ENCODE results near the gene ORAI2. TPM values are rescaled to one million over a fixed set of nuclear protein-coding genes. Genes with fewer than 3 reads are reported as not detected.

The ORAI2 gene
- total RNA-seq, 1 donor from 2014 or later, result 47.8 TPM

DNA sequence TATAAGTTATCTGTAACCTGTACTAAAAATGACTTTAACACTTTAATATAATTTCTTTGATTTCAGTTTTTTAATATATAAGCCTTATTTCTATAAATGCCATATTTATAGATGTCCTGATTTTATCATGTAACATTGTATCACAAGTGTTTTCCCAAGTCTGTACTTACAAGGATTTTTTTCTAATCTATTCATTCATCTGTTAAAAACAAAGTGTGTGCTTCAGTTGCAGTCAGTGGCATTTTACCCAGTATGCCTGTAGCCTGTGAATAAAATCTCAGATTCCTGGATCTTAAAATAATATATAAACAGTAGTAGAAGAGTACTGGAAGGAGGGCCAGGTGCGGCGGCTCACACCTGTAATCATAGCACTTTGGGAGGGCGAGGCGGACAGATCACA lies 19.8 kb upstream of the ORAI2 start:
- Mint-ChIP-seq H3K36me3 (ENCODE audit: unreplicated experiment) (peaks cover 50% of the 10 kb centered on the region), H3K27me3 (ENCODE audit: unreplicated experiment) (no peaks in the 10 kb centered on the region)

GRCh38 chr7:102415685-102416225 lies 17.6 kb upstream of the ORAI2 start:
- H3K27ac Mint-ChIP-seq (ENCODE audit: unreplicated experiment), result no peak overlapping the region
- H3K4me1 Mint-ChIP-seq (ENCODE audit: unreplicated experiment), result no peaks in the 10 kb centered on the region
- no peak overlapping the region for H3K4me3 Mint-ChIP-seq (ENCODE audit: unreplicated experiment)

More for the DNA sequence above, 19.8 kb upstream of the ORAI2 start:
- no peak overlapping the region for H3K4me3 Mint-ChIP-seq (ENCODE audit: unreplicated experiment)
- H3K27ac Mint-ChIP-seq (ENCODE audit: unreplicated experiment), result no peak overlapping the region
- no peaks in the 10 kb centered on the region for H3K4me1 Mint-ChIP-seq (ENCODE audit: unreplicated experiment)
- no peak for DNase-seq (ENCODE audit: extremely low spot score, unreplicated experiment)
- TF ChIP-seq, protein P1, sequence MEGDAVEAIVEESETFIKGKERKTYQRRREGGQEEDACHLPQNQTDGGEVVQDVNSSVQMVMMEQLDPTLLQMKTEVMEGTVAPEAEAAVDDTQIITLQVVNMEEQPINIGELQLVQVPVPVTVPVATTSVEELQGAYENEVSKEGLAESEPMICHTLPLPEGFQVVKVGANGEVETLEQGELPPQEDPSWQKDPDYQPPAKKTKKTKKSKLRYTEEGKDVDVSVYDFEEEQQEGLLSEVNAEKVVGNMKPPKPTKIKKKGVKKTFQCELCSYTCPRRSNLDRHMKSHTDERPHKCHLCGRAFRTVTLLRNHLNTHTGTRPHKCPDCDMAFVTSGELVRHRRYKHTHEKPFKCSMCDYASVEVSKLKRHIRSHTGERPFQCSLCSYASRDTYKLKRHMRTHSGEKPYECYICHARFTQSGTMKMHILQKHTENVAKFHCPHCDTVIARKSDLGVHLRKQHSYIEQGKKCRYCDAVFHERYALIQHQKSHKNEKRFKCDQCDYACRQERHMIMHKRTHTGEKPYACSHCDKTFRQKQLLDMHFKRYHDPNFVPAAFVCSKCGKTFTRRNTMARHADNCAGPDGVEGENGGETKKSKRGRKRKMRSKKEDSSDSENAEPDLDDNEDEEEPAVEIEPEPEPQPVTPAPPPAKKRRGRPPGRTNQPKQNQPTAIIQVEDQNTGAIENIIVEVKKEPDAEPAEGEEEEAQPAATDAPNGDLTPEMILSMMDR (IDR thresholded peaks at IDR 0.05), result no peak
- H3K9me3 Mint-ChIP-seq (ENCODE audit: unreplicated experiment), result peaks cover 6% of the 10 kb centered on the region

GRCh38 chr7:102416406-102416805 lies 17.0 kb upstream of the ORAI2 start:
- peaks cover 46% of the 10 kb centered on the region for H3K36me3 Mint-ChIP-seq (ENCODE audit: unreplicated experiment)
- no peak overlapping the region for H3K27ac Mint-ChIP-seq (ENCODE audit: unreplicated experiment)
- no peak overlapping the region for H3K4me3 Mint-ChIP-seq (ENCODE audit: unreplicated experiment)
- H3K4me1 Mint-ChIP-seq (ENCODE audit: unreplicated experiment), result no peaks in the 10 kb centered on the region
- no peak for DNase-seq (ENCODE audit: extremely low spot score, unreplicated experiment)
- H3K27me3 Mint-ChIP-seq (ENCODE audit: unreplicated experiment), result no peaks in the 10 kb centered on the region
- H3K9me3 Mint-ChIP-seq (ENCODE audit: unreplicated experiment), result no peaks in the 10 kb centered on the region
- TF ChIP-seq, protein P1 (IDR thresholded peaks at IDR 0.05), result no peak

More at GRCh38 chr7:102415685-102416225, 17.6 kb upstream of the ORAI2 start:
- peaks cover 43% of the 10 kb centered on the region for H3K36me3 Mint-ChIP-seq (ENCODE audit: unreplicated experiment)
- DNase-seq (ENCODE audit: extremely low spot score, unreplicated experiment), result no peak
- TF ChIP-seq, protein P1 (IDR thresholded peaks at IDR 0.05), result no peak
- no peaks in the 10 kb centered on the region for H3K9me3 Mint-ChIP-seq (ENCODE audit: unreplicated experiment)
- no peaks in the 10 kb centered on the region for H3K27me3 Mint-ChIP-seq (ENCODE audit: unreplicated experiment)

GRCh38 chr7:102417105-102417504 lies 16.3 kb upstream of the ORAI2 start:
- H3K27me3 Mint-ChIP-seq (ENCODE audit: unreplicated experiment), result no peaks in the 10 kb centered on the region
- H3K27ac Mint-ChIP-seq (ENCODE audit: unreplicated experiment), result no peak overlapping the region
- H3K36me3 Mint-ChIP-seq (ENCODE audit: unreplicated experiment), result peaks cover 45% of the 10 kb centered on the region
- H3K9me3 Mint-ChIP-seq (ENCODE audit: unreplicated experiment), result no peaks in the 10 kb centered on the region
- no peak overlapping the region for H3K4me3 Mint-ChIP-seq (ENCODE audit: unreplicated experiment)
- no peak for DNase-seq (ENCODE audit: extremely low spot score, unreplicated experiment)
- H3K4me1 Mint-ChIP-seq (ENCODE audit: unreplicated experiment), result no peaks in the 10 kb centered on the region
- TF ChIP-seq, protein P1 (IDR thresholded peaks at IDR 0.05), result no peak

GRCh38 chr7:102418592-102418991 lies 14.8 kb upstream of the ORAI2 start:
- no peaks in the 10 kb centered on the region for H3K4me1 Mint-ChIP-seq (ENCODE audit: unreplicated experiment)
- H3K27ac Mint-ChIP-seq (ENCODE audit: unreplicated experiment), result no peak overlapping the region
- no peak overlapping the region for H3K4me3 Mint-ChIP-seq (ENCODE audit: unreplicated experiment)
- TF ChIP-seq, protein P1 (IDR thresholded peaks at IDR 0.05), result no peak
- no peaks in the 10 kb centered on the region for H3K27me3 Mint-ChIP-seq (ENCODE audit: unreplicated experiment)
- peaks cover 45% of the 10 kb centered on the region for H3K36me3 Mint-ChIP-seq (ENCODE audit: unreplicated experiment)
- DNase-seq (ENCODE audit: extremely low spot score, unreplicated experiment), result no peak
- no peaks in the 10 kb centered on the region for H3K9me3 Mint-ChIP-seq (ENCODE audit: unreplicated experiment)
